Measurements from ENCODE around the gene ACSF2.
A peak's percentile ranks its signal among the peaks of the same experiment; 100 is the strongest.

Gene ACSF2

GRCh38 chr17:50425682-50426471 lies at the start of gene ACSF2:
TSS of gene ACSF2 (plus strand) at chr17:50426218. CDS start at chr17:50426262, 44 bp downstream.
- TF ChIP-seq ZFX (IDR thresholded peaks at IDR 0.05) (no peak), CTCF (conservative IDR thresholded peaks at IDR 0.05) (no peak)
- H3K27ac ChIP-seq: peak within 1 kb of the TSS; percentile 37

GRCh38 chr17:50379351-50380132 lies 46.5 kb upstream of the ACSF2 start:
- TF ChIP-seq ZFX (IDR thresholded peaks at IDR 0.05): no peak
- TF ChIP-seq CTCF (conservative IDR thresholded peaks at IDR 0.05): no peak
- H3K27ac ChIP-seq: no peak overlapping the region

- H3K27ac ChIP-seq: no peak overlapping the region
- TF ChIP-seq CTCF (conservative IDR thresholded peaks at IDR 0.05): no peak; the same call in 1 of the 2 replicates
- TF ChIP-seq ZFX (IDR thresholded peaks at IDR 0.05): no peak
These were observed 45.4 kb upstream of the ACSF2 start for GRCh38 chr17:50380369-50381259.

DNA sequence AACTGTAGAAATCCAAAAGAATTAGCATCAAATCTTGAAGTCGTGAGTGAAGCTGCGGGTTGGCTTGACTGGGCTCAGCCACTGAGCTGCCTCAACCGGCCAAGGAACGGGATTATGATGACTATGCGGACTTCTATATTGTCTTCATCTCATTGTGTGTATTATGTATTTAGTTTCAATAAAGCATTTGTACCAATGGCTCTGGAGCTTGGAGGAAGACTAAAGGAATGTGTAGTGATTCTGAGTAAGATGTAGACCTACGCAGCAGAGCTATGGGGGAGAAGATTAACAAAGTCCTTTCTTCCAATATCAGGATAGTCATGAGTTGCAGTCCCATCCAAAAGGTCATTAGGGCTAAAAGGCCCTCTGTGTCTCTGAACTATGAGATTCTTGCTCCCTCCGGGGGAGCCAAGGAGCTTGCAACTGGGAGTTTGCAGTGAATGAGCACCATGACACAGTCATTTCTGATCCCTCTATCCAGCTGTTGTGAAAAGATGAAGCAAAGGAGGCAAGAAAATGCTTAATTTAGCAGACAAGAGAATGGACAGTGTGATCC lies 44.7 kb upstream of the ACSF2 start:
- no peak for TF ChIP-seq ZFX (IDR thresholded peaks at IDR 0.05)
- TF ChIP-seq CTCF (conservative IDR thresholded peaks at IDR 0.05): no peak; the same call in 1 of the 2 replicates
- no peak overlapping the region for H3K27ac ChIP-seq

- no peak for TF ChIP-seq CTCF (conservative IDR thresholded peaks at IDR 0.05)
- TF ChIP-seq ZFX (IDR thresholded peaks at IDR 0.05): no peak
- no peak overlapping the region for H3K27ac ChIP-seq
These were observed 44.1 kb upstream of the ACSF2 start for GRCh38 chr17:50381920-50382319.

GRCh38 chr17:50382931-50383330 lies 43.1 kb upstream of the ACSF2 start:
- no peak overlapping the region for H3K27ac ChIP-seq
- TF ChIP-seq CTCF (conservative IDR thresholded peaks at IDR 0.05): no peak
- no peak for TF ChIP-seq ZFX (IDR thresholded peaks at IDR 0.05)
